Measurements from ENCODE around the gene SMG6. TPM values are rescaled to one million over a fixed set of nuclear protein-coding genes. Genes with fewer than 3 reads are reported as not detected.
"Not testable (repeated sequence)": the region's sequence is repeated elsewhere in the genome, so short reads cannot be mapped to it uniquely, and the experiment has no call there.

SMG6 gene
- total RNA-seq, 3 donors from 2014 or later: 24.9 to 29.3 (median 29.0) TPM

- no peaks in the 10 kb centered on the region for H3K27me3 ChIP-seq
- intact Hi-C loops (cut with DNase I; ENCODE audit: low total_unique reads): no loop called here
- no peaks in the 10 kb centered on the region for H3K36me3 ChIP-seq
- no peak overlapping the region for H3K4me3 ChIP-seq
- TF ChIP-seq CTCF (IDR thresholded peaks at IDR 0.05) (no peak), POLR2AphosphoS5 (IDR thresholded peaks at IDR 0.05) (no peak), POLR2A (IDR thresholded peaks at IDR 0.05) (no peak)
- peaks cover 0 to 2% of the 10 kb centered on the region in 2 donors for H3K4me1 ChIP-seq
- DNase-seq (ENCODE audit: low spot score in 2 of 2): no peak
- peak overlapping the region in 1 of 2 donors; percentile 61 for H3K27ac ChIP-seq
- no peaks in the 10 kb centered on the region for H3K9me3 ChIP-seq
Observed at GRCh38 chr17:2017274-2017941, 286.2 kb downstream of the SMG6 start.

- intact Hi-C loops (cut with DNase I; ENCODE audit: low total_unique reads): no loop called here
- Histone ChIP-seq H3K36me3 (no peaks in the 10 kb centered on the region), H3K27me3 (no peaks in the 10 kb centered on the region), H3K27ac (no peak overlapping the region), H3K4me3 (no peak overlapping the region), H3K9me3 (no peaks in the 10 kb centered on the region), H3K4me1 (peaks cover 0 to 4% of the 10 kb centered on the region in 2 donors)
- TF ChIP-seq POLR2A (IDR thresholded peaks at IDR 0.05): no peak
- no peak for TF ChIP-seq CTCF (IDR thresholded peaks at IDR 0.05)
- no peak for TF ChIP-seq POLR2AphosphoS5 (IDR thresholded peaks at IDR 0.05)
- no peak for DNase-seq (ENCODE audit: low spot score in 2 of 2)
Observed at GRCh38 chr17:2016494-2016893, 287.1 kb downstream of the SMG6 start.

GRCh38 chr17:2015314-2015713, 288.3 kb downstream of the SMG6 start:
- no peak overlapping the region for H3K4me3 ChIP-seq
- peak overlapping the region; percentile 1 to 25 for H3K27ac ChIP-seq
- H3K36me3 ChIP-seq: no peaks in the 10 kb centered on the region
- no peak for DNase-seq (ENCODE audit: low spot score in 2 of 2)
- intact Hi-C loops (cut with DNase I; ENCODE audit: low total_unique reads): no loop called here
- TF ChIP-seq POLR2AphosphoS5 (IDR thresholded peaks at IDR 0.05): no peak
- TF ChIP-seq CTCF (IDR thresholded peaks at IDR 0.05): no peak
- no peak for TF ChIP-seq POLR2A (IDR thresholded peaks at IDR 0.05)
- no peaks in the 10 kb centered on the region for H3K27me3 ChIP-seq
- no peaks in the 10 kb centered on the region for H3K9me3 ChIP-seq
- H3K4me1 ChIP-seq: peaks cover 4% of the 10 kb centered on the region in 2 donors

- intact Hi-C loops (cut with DNase I; ENCODE audit: low total_unique reads): loop anchor here (5.0 kb wide), 1 partner anchor 617 kb away; no protein-coding TSS in a partner anchor
- Histone ChIP-seq H3K27me3 (no peaks in the 10 kb centered on the region), H3K4me3 (no peak overlapping the region)
Observed at GRCh38 chr17:2013994-2014317, 289.6 kb downstream of the SMG6 start.

GRCh38 chr17:2013220-2013993, 290.2 kb downstream of the SMG6 start:
- peak overlapping the region in 1 of 3 donors; percentile 15 for H3K4me3 ChIP-seq
- H3K27ac ChIP-seq: peak overlapping the region; percentile 83 to 86
- H3K4me1 ChIP-seq; H3K27me3 ChIP-seq; H3K36me3 ChIP-seq; DNase-seq (ENCODE audit: low spot score in 2 of 2); H3K9me3 ChIP-seq: not testable (repeated sequence)
- intact Hi-C loops (cut with DNase I; ENCODE audit: low total_unique reads): loop anchor here (5.0 kb wide), 1 partner anchor 616 kb away; no protein-coding TSS in a partner anchor

More at GRCh38 chr17:2013994-2014317, 289.6 kb downstream of the SMG6 start:
- TF ChIP-seq CTCF (IDR thresholded peaks at IDR 0.05): no peak
- no peak for TF ChIP-seq POLR2AphosphoS5 (IDR thresholded peaks at IDR 0.05)
- no peak for TF ChIP-seq POLR2A (IDR thresholded peaks at IDR 0.05)
- H3K36me3 ChIP-seq: no peaks in the 10 kb centered on the region
- peaks cover 4% of the 10 kb centered on the region in 2 donors for H3K4me1 ChIP-seq
- no peaks in the 10 kb centered on the region for H3K9me3 ChIP-seq
- H3K27ac ChIP-seq: peak overlapping the region; percentile 48 to 86
- DNase-seq (ENCODE audit: low spot score in 2 of 2): no peak
